ENCODE measurements around the gene TFCP2.

TFCP2 gene

DNA sequence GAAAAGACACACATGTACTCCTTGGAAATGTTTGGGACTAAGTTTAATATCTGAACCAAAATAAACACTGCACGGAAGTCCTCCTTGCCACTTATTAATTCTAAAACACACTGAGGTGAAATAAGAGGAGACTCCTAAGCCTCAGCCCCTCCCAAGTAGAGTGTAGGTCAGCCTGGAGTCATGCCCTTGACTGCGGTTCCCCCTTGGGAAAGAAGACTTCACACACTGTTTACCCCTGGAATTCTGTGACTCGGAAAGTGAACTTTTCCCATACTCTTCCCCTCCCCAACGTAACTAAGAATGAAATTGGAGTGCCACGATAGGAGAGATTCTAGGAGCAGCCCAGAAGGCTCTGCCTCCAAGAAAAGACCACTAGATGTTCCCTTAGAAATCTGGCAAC, 8.6 kb upstream of the TFCP2 start:
- peaks cover 7% of the 10 kb centered on the region for H3K27me3 Mint-ChIP-seq (ENCODE audit: low read depth)
- no peaks in the 10 kb centered on the region for H3K9me3 Mint-ChIP-seq
- no peaks in the 10 kb centered on the region for H3K36me3 Mint-ChIP-seq (ENCODE audit: low read depth)
- H3K4me3 Mint-ChIP-seq, result no peak overlapping the region
- H3K4me1 Mint-ChIP-seq, result peaks cover 25% of the 10 kb centered on the region
- TF ChIP-seq, protein P1, sequence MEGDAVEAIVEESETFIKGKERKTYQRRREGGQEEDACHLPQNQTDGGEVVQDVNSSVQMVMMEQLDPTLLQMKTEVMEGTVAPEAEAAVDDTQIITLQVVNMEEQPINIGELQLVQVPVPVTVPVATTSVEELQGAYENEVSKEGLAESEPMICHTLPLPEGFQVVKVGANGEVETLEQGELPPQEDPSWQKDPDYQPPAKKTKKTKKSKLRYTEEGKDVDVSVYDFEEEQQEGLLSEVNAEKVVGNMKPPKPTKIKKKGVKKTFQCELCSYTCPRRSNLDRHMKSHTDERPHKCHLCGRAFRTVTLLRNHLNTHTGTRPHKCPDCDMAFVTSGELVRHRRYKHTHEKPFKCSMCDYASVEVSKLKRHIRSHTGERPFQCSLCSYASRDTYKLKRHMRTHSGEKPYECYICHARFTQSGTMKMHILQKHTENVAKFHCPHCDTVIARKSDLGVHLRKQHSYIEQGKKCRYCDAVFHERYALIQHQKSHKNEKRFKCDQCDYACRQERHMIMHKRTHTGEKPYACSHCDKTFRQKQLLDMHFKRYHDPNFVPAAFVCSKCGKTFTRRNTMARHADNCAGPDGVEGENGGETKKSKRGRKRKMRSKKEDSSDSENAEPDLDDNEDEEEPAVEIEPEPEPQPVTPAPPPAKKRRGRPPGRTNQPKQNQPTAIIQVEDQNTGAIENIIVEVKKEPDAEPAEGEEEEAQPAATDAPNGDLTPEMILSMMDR (IDR thresholded peaks at IDR 0.05; ENCODE audit: unreplicated experiment in 3 of 3), result no peak
- H3K27ac Mint-ChIP-seq, result peak overlapping the region in 2 of 3 experiments; percentile 31 to 62

GRCh38 chr12:51177897-51178296, 5.0 kb upstream of the TFCP2 start:
- no peak overlapping the region for H3K27ac Mint-ChIP-seq
- H3K9me3 Mint-ChIP-seq, result no peaks in the 10 kb centered on the region
- TF ChIP-seq, protein P1 (IDR thresholded peaks at IDR 0.05; ENCODE audit: unreplicated experiment in 3 of 3), result no peak
- peaks cover 7% of the 10 kb centered on the region for H3K4me1 Mint-ChIP-seq
- H3K27me3 Mint-ChIP-seq (ENCODE audit: low read depth), result peaks cover 7% of the 10 kb centered on the region
- H3K4me3 Mint-ChIP-seq, result no peak overlapping the region
- no peaks in the 10 kb centered on the region for H3K36me3 Mint-ChIP-seq (ENCODE audit: low read depth)

DNA sequence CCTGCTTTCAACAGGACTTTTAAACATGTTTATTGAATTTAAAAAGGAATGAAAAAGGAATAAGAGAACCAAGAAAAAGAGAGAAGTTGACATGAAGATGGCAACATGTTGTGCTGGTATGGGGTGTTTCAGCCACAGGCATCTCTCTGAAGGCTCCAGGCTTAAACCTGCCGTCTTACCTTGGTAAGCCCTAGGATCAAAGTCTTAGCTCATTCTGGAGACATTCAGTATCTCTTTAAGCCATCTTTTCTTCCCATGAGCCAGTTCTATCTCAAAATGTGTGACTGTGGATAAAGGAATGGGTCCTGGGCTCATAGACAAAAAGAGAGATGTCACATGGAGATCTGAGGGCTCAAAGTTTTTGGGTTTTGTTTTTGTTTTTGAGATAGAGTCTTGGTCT, 1.6 kb upstream of the TFCP2 start:
- Mint-ChIP-seq H3K27ac (peak overlapping the region in 2 of 3 experiments; percentile 76 to 84), H3K9me3 (no peaks in the 10 kb centered on the region)

GRCh38 chr12:51171884-51172514, 936 bp downstream of the TFCP2 start:
- Mint-ChIP-seq H3K36me3 (ENCODE audit: low read depth) (peaks cover 3% of the 10 kb centered on the region), H3K27me3 (ENCODE audit: low read depth) (no peaks in the 10 kb centered on the region), H3K4me1 (peaks cover 12% of the 10 kb centered on the region), H3K4me3 (no peak overlapping the region), H3K9me3 (no peaks in the 10 kb centered on the region), H3K27ac (no peak overlapping the region)
- TF ChIP-seq, protein P1 (IDR thresholded peaks at IDR 0.05; ENCODE audit: unreplicated experiment in 3 of 3), result no peak

More for the DNA sequence above, 1.6 kb upstream of the TFCP2 start:
- Mint-ChIP-seq H3K36me3 (ENCODE audit: low read depth) (no peaks in the 10 kb centered on the region), H3K4me3 (peak overlapping the region; percentile 81 to 83 (median 82)), H3K4me1 (peaks cover 9% of the 10 kb centered on the region), H3K27me3 (ENCODE audit: low read depth) (peaks cover 3% of the 10 kb centered on the region)
- TF ChIP-seq, protein P1 (IDR thresholded peaks at IDR 0.05; ENCODE audit: unreplicated experiment in 3 of 3), result no peak

DNA sequence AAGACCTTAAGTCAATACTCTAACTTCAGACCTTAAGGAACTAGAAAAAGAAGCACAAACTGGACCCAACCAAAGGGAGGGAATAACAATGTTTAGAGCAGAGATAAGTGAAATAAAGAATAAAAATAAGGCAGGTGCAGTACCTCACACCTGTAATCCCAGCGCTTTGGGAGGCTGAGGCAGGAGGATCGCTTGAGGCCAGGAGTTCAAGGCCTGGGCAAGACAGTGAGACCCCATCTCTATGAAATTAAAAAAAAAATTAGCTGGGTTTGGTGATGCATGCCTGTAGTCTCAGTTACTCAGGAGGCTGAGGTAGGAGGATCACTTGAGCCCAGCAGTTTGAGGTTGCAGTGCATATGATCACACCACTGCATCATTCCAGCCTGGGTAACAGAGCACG, 9.1 kb downstream of the TFCP2 start:
- H3K27ac Mint-ChIP-seq, result no peak overlapping the region
- peaks cover 30% of the 10 kb centered on the region for H3K36me3 Mint-ChIP-seq (ENCODE audit: low read depth)
- no peaks in the 10 kb centered on the region for H3K27me3 Mint-ChIP-seq (ENCODE audit: low read depth)
- H3K4me1 Mint-ChIP-seq, result peaks cover 10% of the 10 kb centered on the region
- no peaks in the 10 kb centered on the region for H3K9me3 Mint-ChIP-seq
- TF ChIP-seq, protein P1 (IDR thresholded peaks at IDR 0.05; ENCODE audit: unreplicated experiment in 3 of 3), result no peak
- H3K4me3 Mint-ChIP-seq, result no peak overlapping the region

- Mint-ChIP-seq H3K9me3 (no peaks in the 10 kb centered on the region), H3K27ac (no peak overlapping the region), H3K4me1 (peaks cover 10% of the 10 kb centered on the region), H3K36me3 (ENCODE audit: low read depth) (peaks cover 26% of the 10 kb centered on the region), H3K27me3 (ENCODE audit: low read depth) (no peaks in the 10 kb centered on the region), H3K4me3 (no peak overlapping the region)
- TF ChIP-seq, protein P1 (IDR thresholded peaks at IDR 0.05; ENCODE audit: unreplicated experiment in 3 of 3), result no peak
These were observed 10.7 kb downstream of the TFCP2 start for GRCh38 chr12:51162217-51162616.

Measured in nephron (organoid).